Endothelial cell of hepatic sinusoid (primary cell): ENCODE data around the gene ZNF573.
"Not testable (repeated sequence)": the region's sequence is repeated elsewhere in the genome, so short reads cannot be mapped to it uniquely, and the experiment has no call there.

ENCODE experiments used
- in situ Hi-C: cut with HindIII; loops from 2 replicates; pipeline ENCODE4 v1.10.0; 2017; ENCODE audit warnings: low sequenced_read_pairs

Gene ZNF573

GRCh38 chr19:37779127-37780005 lies at the start of gene ZNF573:
Gene ZNF573, minus strand, starts transcription at chr19:37779586. Its CDS starts 5,857 bp downstream, at chr19:37773729.
- in situ Hi-C loops = no loop called here

DNA sequence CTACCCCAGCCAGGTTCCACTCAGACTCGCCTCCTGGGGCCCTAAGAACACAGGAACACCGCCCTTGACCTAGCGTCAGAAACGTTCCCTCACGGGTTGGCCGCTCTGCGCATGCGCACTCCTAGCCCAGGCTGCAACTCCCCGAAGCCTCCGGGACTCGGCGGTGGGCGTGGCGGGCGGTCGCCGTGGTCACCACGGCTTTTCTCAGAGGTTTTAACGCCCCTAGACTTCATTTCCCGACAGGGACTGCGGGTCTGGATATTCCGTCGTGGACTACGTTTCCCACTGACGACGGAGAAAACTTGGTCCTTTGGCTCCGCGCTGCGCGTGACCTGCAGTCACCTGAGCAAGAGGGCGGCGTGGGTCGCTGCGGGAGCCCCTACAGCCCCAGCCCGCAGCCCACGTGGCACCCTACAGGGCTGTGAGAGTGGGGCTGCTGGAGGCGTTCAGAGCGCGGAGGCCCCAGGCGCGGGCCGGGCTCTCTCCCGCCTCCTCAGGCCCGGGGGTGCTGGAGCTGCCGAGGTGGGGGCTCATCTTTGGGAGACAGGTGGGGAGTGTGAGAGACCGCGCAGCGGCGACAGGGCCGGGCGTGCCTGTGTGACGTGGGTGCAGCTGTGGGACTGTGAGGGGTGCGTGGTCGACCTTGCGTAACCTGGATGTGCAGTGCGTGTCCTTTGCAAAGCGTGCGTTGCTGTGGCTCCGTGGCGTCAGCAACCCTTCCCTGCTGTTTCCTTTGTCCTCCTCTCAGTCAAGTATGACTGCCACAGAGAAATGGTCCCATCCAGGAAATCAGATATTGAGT lies 38.0 kb upstream of the ZNF573 start:
- in situ Hi-C loops = no loop called here

GRCh38 chr19:37815611-37816010 lies 36.2 kb upstream of the ZNF573 start:
- in situ Hi-C loops = not testable (repeated sequence)

DNA sequence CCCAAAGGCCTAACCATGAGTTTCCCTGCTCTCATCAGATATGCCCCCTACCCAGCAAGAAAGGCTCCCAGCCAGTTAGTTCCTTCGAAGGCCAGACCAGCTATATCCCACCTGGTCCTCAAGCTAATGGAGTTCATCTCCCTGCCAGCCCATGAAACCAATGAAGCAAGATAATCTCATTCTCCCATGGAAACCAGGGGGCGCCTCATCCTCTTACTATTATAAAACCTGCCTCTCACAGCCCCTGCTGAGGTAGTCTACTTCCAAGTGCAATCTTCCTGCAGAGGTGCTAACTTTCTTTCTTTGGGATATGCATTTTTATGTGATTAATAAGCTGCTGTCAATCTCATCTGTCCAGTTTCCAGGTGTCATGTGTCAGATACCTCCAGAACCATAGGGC lies 34.0 kb upstream of the ZNF573 start:
- in situ Hi-C loops = no loop called here

- in situ Hi-C loops = no loop called here
These were observed 30.0 kb upstream of the ZNF573 start for GRCh38 chr19:37809366-37809765.

GRCh38 chr19:37803249-37803840 lies 24.0 kb upstream of the ZNF573 start:
- in situ Hi-C loops = no loop called here

GRCh38 chr19:37790244-37790925 lies 11.0 kb upstream of the ZNF573 start:
- in situ Hi-C loops = no loop called here

GRCh38 chr19:37778613-37779126 lies 716 bp downstream of the ZNF573 start:
- in situ Hi-C loops = no loop called here

DNA sequence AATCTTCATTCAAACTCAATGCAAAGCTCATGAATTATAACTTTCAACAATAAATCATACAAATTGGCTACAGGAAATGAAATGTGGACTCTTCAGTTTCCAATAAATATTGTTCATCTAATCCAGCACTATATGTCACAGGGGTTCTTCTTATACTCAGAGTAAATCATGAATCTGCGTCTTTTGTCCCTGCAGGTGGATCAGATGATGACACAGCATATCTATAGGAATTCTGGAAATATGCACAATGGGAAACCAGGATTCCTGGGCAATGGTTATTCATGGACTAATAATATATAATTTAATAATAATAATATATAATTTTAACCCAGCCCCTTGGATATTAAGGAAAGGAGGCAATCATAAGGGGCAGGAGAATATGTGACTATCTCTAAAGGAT lies 8.4 kb downstream of the ZNF573 start:
- in situ Hi-C loops = no loop called here

- in situ Hi-C loops = no loop called here
These were observed 15.9 kb downstream of the ZNF573 start for GRCh38 chr19:37763488-37763887.

DNA sequence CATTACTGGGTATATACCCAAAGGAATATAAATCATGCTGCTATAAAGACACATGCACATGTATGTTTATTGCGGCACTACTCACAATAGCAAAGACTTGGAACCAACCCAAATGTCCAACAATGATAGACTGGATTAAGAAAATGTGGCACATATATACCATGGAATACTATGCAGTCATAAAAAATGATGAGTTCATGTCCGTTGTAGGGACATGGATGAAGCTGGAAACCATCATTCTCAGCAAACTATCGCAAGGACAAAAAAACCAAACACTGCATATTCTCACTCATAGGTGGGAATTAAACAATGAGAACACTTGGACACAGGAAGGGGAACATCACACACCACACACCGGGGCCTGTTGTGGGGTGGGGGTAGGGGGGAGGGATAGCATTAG lies 21.7 kb downstream of the ZNF573 start:
- in situ Hi-C loops = not testable (repeated sequence)

GRCh38 chr19:37738371-37738770 lies 41.0 kb downstream of the ZNF573 start:
- in situ Hi-C loops = no loop called here

DNA sequence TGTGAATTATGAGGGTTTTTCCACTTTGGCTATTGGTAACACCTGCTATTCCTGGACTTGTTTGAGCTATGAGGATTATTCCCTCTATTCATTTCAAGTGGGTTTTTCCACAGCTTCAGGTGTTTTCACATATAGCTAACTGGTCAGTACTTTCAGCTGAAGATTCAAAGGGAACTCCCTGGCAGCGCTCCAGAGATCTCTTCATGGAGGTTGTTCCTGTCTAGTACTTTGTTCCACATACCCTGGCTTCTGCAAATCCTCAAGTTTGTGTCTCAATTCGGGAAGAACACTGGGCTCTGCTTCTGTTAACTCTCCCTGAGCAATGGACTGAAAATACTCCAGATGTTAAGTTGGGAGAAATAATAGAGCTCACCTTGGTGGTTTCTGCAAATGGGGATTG lies 54.2 kb downstream of the ZNF573 start:
- in situ Hi-C loops = no loop called here

DNA sequence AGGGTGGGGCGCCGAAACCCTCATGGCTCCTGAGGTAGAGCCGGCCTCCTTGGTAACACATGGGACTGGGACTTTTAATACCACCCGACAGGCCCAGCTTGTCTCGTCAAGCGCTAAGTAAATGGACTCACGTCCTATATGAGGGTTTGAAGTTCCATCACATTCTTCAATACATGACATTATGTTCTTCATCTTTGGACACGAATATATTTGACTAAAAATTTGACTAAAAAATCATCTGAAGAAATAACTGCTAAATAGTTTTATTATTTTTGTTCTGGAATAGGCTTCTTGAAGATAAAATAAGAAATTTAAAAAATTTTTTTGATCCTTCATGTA lies 59.5 kb downstream of the ZNF573 start:
- in situ Hi-C loops = no loop called here

DNA sequence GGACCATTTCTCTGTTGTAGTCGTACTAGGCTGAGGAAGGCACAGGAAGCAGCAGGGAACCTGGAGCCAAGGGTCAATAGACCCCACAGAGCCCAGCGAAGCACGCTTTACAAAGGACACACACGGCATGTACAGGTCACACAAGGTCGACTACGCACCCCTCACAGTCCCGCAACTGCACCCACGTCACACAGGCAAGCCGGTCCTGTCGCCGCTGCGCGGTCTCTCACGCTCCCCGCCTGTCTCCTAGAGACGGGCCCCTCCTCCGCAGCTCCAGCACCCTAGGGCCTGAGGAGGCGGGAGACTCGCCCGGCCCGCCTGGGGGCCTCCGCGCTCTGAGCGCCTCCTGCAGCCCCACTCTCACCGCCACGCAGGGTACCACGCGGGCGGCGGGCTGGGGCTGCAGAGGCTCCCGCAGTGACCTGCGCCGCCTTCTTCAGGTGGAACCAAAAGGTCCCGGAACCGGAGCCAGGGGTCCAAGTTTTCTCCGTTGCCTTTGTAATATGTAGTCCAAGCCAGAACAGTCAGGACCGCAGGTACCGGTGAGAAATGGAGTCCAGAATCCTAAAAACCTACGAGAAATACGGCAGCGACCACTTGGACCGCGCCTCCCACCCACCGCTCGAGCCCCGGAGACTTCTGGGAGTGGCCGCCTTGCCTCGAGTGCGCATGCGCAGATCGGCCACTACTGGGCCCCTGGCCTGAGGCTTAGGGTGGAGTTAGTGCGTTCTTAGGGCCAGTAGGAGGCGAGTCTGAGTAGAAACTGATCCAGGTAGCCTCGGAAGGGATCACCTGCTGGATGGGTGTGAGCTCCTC lies 60.1 kb downstream of the ZNF573 start, which contains the start of gene ZNF607:
ZNF607 (minus strand) TSS at position 651 of the 816 bp plus-strand sequence. CDS start 8,143 bp downstream, outside the sequence.
- in situ Hi-C loops = no loop called here

DNA sequence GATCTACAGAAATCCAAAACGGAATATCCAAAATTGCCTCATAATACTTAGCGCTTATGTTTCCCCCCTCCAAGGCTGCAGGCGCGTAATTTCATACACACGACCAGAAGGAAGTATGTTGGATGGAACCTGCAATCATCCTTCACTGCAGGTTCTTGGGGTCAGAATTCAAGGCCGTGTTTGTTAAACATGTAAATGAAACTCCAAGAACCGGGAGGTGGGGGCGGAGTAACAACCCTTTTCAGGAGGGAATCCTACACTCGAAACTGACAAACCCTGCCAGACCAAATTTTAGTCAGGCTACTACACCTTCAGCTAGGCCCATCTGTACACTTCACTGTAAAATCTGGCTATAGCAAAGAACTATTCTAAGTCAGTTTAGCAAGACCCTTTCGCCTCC lies 61.1 kb downstream of the ZNF573 start:
- in situ Hi-C loops = no loop called here

DNA sequence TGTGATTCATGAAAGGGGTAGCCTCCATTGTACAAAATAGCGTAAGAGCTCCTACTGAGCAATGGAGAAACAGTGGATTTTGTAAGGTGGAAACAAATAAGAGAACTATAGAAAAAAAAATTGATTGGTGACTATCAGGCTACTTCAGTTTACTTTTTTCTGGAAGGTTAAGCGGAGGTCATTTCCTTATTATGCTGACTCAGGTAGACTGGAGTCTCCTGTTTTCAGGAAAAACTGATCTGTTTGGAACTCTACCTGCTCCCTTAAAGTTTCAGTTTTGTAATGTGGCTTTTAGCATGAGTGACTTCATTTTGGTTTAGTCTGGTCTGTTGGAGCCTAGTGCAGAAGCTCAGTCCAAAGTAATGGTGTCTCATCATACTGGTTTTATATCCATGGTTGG lies 63.2 kb downstream of the ZNF573 start:
- in situ Hi-C loops = no loop called here

GRCh38 chr19:37706052-37706605 lies 73.3 kb downstream of the ZNF573 start:
- in situ Hi-C loops = loop anchor here (5.0 kb wide), 1 partner anchor 39 kb away; no protein-coding TSS in a partner anchor

- in situ Hi-C loops = no loop called here
These were observed 80.3 kb downstream of the ZNF573 start for GRCh38 chr19:37699057-37699456.

DNA sequence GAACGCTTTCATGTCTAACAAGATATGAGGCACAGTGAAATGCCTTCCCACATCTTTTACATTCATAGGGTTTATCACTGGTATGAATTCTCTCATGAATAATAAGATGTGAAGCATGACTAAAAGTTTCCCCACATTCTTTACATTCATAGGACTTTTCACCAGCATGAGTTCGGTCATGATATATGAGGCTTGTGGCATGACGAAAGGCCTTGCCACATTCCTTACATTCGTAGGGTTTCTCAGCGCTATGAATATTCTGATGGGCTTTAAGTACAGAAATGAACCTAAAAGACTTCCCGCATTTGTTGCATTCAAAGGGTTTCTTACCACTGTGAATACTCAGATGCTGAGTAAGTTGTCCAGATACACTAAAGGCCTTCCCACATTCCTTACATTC lies 81.2 kb downstream of the ZNF573 start:
- in situ Hi-C loops = no loop called here
